Spleen (tissue), 7 donors: ENCODE measurements around the gene GATAD1.

Source experiments
- POLR2A ChIP-seq, 3 donors: fragments of 450-650 bp; IDR thresholded peaks; one replicate each; pipeline ENCODE4 v1.5.1; 2017; ENCODE audit warnings: antibody characterized with exemption in 3 of 3, mild to moderate bottlenecking in 1 of 3
- TF ChIP-seq, protein P1 (sequence below), 11 experiments: fragments of 200-600 bp in 7 of 11; fragments of 450-650 bp in 4 of 11; sonication (generic) in 4 of 11; IDR thresholded peaks in 8 of 11; conservative IDR thresholded peaks in 3 of 11; 1 replicate in 7 of 11; 2 replicates in 4 of 11; pipeline versions ENCODE4 v1.4.0 to v1.8.0; 2016 to 2021; ENCODE audit warnings: antibody characterized with exemption in 11 of 11, inconsistent platforms in 4 of 11, mild to moderate bottlenecking in 1 of 11
- donor health status: DM: no; HTN: no; CAD: no; lungs with moderate emphysema.
- donor health status: DM: no; HTN: no; CAD: no.
- donor health status: DM: no; HTN: no; CAD: no.

DNA sequence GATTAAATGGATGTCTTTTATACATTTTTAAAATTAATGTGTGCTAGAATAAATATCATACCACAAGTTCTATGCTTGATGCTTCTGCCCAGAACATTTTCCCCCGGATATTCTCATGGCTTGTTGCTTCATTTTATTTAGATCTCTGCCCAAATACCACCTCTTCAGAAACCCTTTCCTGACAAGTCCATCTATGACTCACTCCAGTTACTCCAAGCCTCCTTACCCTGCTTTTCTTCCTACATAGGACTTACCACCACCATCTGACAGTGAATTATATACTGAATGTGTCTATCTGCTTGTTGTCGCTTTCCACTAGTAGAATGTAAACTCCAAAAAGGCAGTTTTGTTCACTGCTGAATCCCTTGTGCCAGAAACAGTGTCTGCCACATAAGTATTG lies 49.6 kb downstream of the GATAD1 start:
- TF ChIP-seq, protein P1, sequence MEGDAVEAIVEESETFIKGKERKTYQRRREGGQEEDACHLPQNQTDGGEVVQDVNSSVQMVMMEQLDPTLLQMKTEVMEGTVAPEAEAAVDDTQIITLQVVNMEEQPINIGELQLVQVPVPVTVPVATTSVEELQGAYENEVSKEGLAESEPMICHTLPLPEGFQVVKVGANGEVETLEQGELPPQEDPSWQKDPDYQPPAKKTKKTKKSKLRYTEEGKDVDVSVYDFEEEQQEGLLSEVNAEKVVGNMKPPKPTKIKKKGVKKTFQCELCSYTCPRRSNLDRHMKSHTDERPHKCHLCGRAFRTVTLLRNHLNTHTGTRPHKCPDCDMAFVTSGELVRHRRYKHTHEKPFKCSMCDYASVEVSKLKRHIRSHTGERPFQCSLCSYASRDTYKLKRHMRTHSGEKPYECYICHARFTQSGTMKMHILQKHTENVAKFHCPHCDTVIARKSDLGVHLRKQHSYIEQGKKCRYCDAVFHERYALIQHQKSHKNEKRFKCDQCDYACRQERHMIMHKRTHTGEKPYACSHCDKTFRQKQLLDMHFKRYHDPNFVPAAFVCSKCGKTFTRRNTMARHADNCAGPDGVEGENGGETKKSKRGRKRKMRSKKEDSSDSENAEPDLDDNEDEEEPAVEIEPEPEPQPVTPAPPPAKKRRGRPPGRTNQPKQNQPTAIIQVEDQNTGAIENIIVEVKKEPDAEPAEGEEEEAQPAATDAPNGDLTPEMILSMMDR (IDR thresholded peaks at IDR 0.05 in 8 of 11, conservative IDR thresholded peaks at IDR 0.05 in 3 of 11): no peak
- no peak for TF ChIP-seq POLR2A (IDR thresholded peaks at IDR 0.05)
